ENCODE results near the gene C9orf152.

C9orf152 gene

GRCh38 chr9:110180511-110181434 is 27.2 kb downstream of the C9orf152 start:
- no peak for DNase-seq (ENCODE audit: low read depth)

GRCh38 chr9:110179734-110180133 is 28.2 kb downstream of the C9orf152 start:
- DNase-seq (ENCODE audit: low read depth) = no peak

GRCh38 chr9:110178281-110178680 is 29.7 kb downstream of the C9orf152 start:
- DNase-seq (ENCODE audit: low read depth) = no peak

GRCh38 chr9:110175275-110175968 is 32.5 kb downstream of the C9orf152 start:
- DNase-seq (ENCODE audit: low read depth) = no peak

GRCh38 chr9:110173322-110173642 is 34.7 kb downstream of the C9orf152 start:
- no peak for DNase-seq (ENCODE audit: low read depth)

- DNase-seq (ENCODE audit: low read depth) = no peak
These were observed 37.4 kb downstream of the C9orf152 start for GRCh38 chr9:110170357-110171257.

GRCh38 chr9:110168486-110168885 is 39.5 kb downstream of the C9orf152 start:
- DNase-seq (ENCODE audit: low read depth) = no peak

GRCh38 chr9:110161940-110162339 is 46.0 kb downstream of the C9orf152 start:
- no peak for DNase-seq (ENCODE audit: low read depth)

GRCh38 chr9:110160685-110161084 is 47.3 kb downstream of the C9orf152 start:
- no peak for DNase-seq (ENCODE audit: low read depth)

GRCh38 chr9:110160123-110160522 is 47.8 kb downstream of the C9orf152 start:
- DNase-seq (ENCODE audit: low read depth) = no peak

- no peak for DNase-seq (ENCODE audit: low read depth)
These were observed 49.9 kb downstream of the C9orf152 start for GRCh38 chr9:110157823-110158664.

GRCh38 chr9:110156902-110157301 is 51.1 kb downstream of the C9orf152 start:
- DNase-seq (ENCODE audit: low read depth) = no peak

- DNase-seq (ENCODE audit: low read depth) = no peak
These were observed 51.5 kb downstream of the C9orf152 start for GRCh38 chr9:110156416-110156815.

- DNase-seq (ENCODE audit: low read depth) = no peak
These were observed 52.2 kb downstream of the C9orf152 start for GRCh38 chr9:110155751-110156150.

GRCh38 chr9:110153431-110153830 is 54.5 kb downstream of the C9orf152 start:
- no peak for DNase-seq (ENCODE audit: low read depth)

GRCh38 chr9:110152704-110153374 is 55.1 kb downstream of the C9orf152 start:
- DNase-seq (ENCODE audit: low read depth) = no peak

Data from activated gamma-delta T cell treated with anti-CD3 and anti-CD28 coated beads, Interleukin-2, amount 50 U/mL, for 16 hours (primary cell).